HCT116 (cell line): Measurements from ENCODE around the gene RND2. TPM values are rescaled to one million over a fixed set of nuclear protein-coding genes. Genes with fewer than 3 reads are reported as not detected.

Source experiments
- ATAC-seq: fragments of 200-7000 bp; cut with Tn5 transposase; 2 replicates; pipeline ENCODE4 v1.9.1; 2020; ENCODE audit warnings: mild to moderate bottlenecking, moderate library complexity
- BruUV-seq: library from RNA; stranded (reverse); fragments of 400-500 nt; replicated peaks from 2 replicates; lab custom pipeline; 2021; lab: Mats Ljungman, UMichigan
- CTCF ChIA-PET: fragments of 300-600 bp; sonication (Branson Sonifier 250); formaldehyde crosslinking; loops from one replicate; lab custom pipeline; 2021; ENCODE audit warnings: antibody characterized with exemption; lab: Charles Lee
- POLR2A ChIA-PET: fragments of 300-600, 350-600 bp; sonication (Branson Sonifier 250); formaldehyde crosslinking; loops from one replicate; lab custom pipeline; 2021; ENCODE audit warnings: antibody characterized with exemption; lab: Charles Lee
- RAD21 ChIA-PET, 2 experiments: fragments of 300-600 bp; sonication (Branson Sonifier 250); formaldehyde crosslinking; loops; one replicate each; lab custom pipeline; 2023; ENCODE audit warnings: low total read pairs in 2 of 2; ENCODE audit not compliant: uncharacterized antibody in 2 of 2, unreplicated experiment in 2 of 2, low non-redundant PET in 1 of 2; lab: Charles Lee
- DNase-seq: peaks from one replicate; pipeline ENCODE4 v3.0.0-alpha.2; 2010; ENCODE audit warnings: low read depth, low spot score
- H2AFZ ChIP-seq: fragments of 200-600 bp; shearing (Covaris generic), sonication (generic); 2 replicates; pipeline ENCODE4 v1.6.1; 2017; ENCODE audit warnings: low read depth, mixed run types, mixed read lengths, antibody characterized with exemption, low read length; ENCODE audit not compliant: poor library complexity, severe bottlenecking
- H3K27ac ChIP-seq: 2 replicates; pipeline ENCODE4 v1.5.1; 2012; ENCODE audit warnings: low read depth, low read length
- H3K27me3 ChIP-seq: fragments of 200-600 bp; sonication (generic); 2 replicates; pipeline ENCODE4 v1.6.1; 2016; ENCODE audit warnings: mixed run types, low read length, mixed read lengths; ENCODE audit not compliant: insufficient read depth
- H3K36me3 ChIP-seq, 2 experiments: fragments of 200-500 bp in 1 of 2; fragments of 200-600 bp in 1 of 2; sonication (Bioruptor generic) in 1 of 2; sonication (generic) in 1 of 2; 2 replicates each; pipeline versions ENCODE4 v1.5.1 to v1.6.1; 2014 to 2016; ENCODE audit warnings: low read length in 2 of 2, inconsistent platforms in 1 of 2, mixed read lengths in 1 of 2, mixed run types in 1 of 2; ENCODE audit not compliant: insufficient read depth in 2 of 2, control insufficient read depth in 1 of 2
- H3K4me1 ChIP-seq, 2 experiments: fragments of 200-600 bp in 1 of 2; sonication (generic) in 1 of 2; 2 replicates each; pipeline versions ENCODE4 v1.5.1 to v1.6.1; 2012 to 2017; ENCODE audit warnings: low read length in 2 of 2, inconsistent platforms in 1 of 2, mild to moderate bottlenecking in 1 of 2, mixed read lengths in 1 of 2, mixed run types in 1 of 2, moderate library complexity in 1 of 2; ENCODE audit not compliant: insufficient read depth in 2 of 2, control insufficient read depth in 1 of 2
- H3K4me2 ChIP-seq: fragments of 200-600 bp; sonication (generic); 2 replicates; pipeline ENCODE4 v1.6.1; 2017; ENCODE audit warnings: mixed run types, low read length, mixed read lengths
- H3K4me3 ChIP-seq, 2 experiments: fragments of 200-600 bp in 1 of 2; sonication (generic) in 1 of 2; replicated peaks in 1 of 2; 2 replicates each; pipeline ENCODE4 v1.5.1; 2011 to 2016; ENCODE audit warnings: low read length in 2 of 2, control low read depth in 1 of 2, low read depth in 1 of 2, mild to moderate bottlenecking in 1 of 2, mixed read lengths in 1 of 2, mixed run types in 1 of 2
- H3K79me2 ChIP-seq: fragments of 200-600 bp; sonication (generic); 2 replicates; pipeline ENCODE4 v1.6.1; 2017; ENCODE audit warnings: mild to moderate bottlenecking, mixed run types, low read length, moderate library complexity, mixed read lengths; ENCODE audit not compliant: insufficient read depth
- H3K9ac ChIP-seq: fragments of 200-600 bp; sonication (generic); 2 replicates; pipeline ENCODE4 v1.6.1; 2016; ENCODE audit warnings: low read length, mixed read lengths
- H3K9me2 ChIP-seq: fragments of 200-600 bp; sonication (generic), shearing (Covaris generic); 2 replicates; pipeline ENCODE4 v1.6.1; 2017; ENCODE audit warnings: mixed run types, mild to moderate bottlenecking, moderate library complexity; ENCODE audit not compliant: insufficient read depth
- H3K9me3 ChIP-seq, 2 experiments: fragments of 200-500 bp in 1 of 2; fragments of 200-600 bp in 1 of 2; sonication (Bioruptor generic) in 1 of 2; sonication (generic) in 1 of 2; 2 replicates each; pipeline ENCODE4 v1.6.1; 2014 to 2017; ENCODE audit warnings: low read length in 2 of 2, mixed read lengths in 2 of 2, inconsistent platforms in 1 of 2, low read depth in 1 of 2, mild to moderate bottlenecking in 1 of 2, mixed run types in 1 of 2, moderate library complexity in 1 of 2; ENCODE audit not compliant: control insufficient read depth in 1 of 2, insufficient read depth in 1 of 2
- H4K20me1 ChIP-seq: fragments of 200-600 bp; sonication (generic), shearing (Covaris generic); 2 replicates; pipeline ENCODE4 v1.6.1; 2017; ENCODE audit warnings: mixed run types, mild to moderate bottlenecking, moderate library complexity; ENCODE audit not compliant: insufficient read depth
- CBX3 ChIP-seq: IDR thresholded peaks from 2 replicates; pipeline ENCODE4 v1.6.1; 2012; ENCODE audit warnings: low read depth
- CEBPB ChIP-seq: IDR thresholded peaks from 2 replicates; pipeline ENCODE4 v1.6.1; 2012; ENCODE audit warnings: low read depth
- EGR1 ChIP-seq: IDR thresholded peaks from 2 replicates; pipeline ENCODE4 v1.6.1; 2012; ENCODE audit warnings: low read depth
- ELF1 ChIP-seq: IDR thresholded peaks from 2 replicates; pipeline ENCODE4 v1.6.1; 2012; ENCODE audit warnings: low read depth, borderline replicate concordance
- EZH2 ChIP-seq: fragments of 200-600 bp; sonication (generic); IDR thresholded peaks from 2 replicates; pipeline ENCODE4 v1.6.1; 2017; ENCODE audit warnings: antibody characterized with exemption, mixed run types
- FOSL1 ChIP-seq: IDR thresholded peaks from 2 replicates; pipeline ENCODE4 v1.6.1; 2012; ENCODE audit warnings: low read depth
- POLR2A ChIP-seq: IDR thresholded peaks from 2 replicates; pipeline ENCODE4 v1.7.0; 2011; ENCODE audit warnings: borderline replicate concordance; ENCODE audit not compliant: insufficient read depth, insufficient read length; ENCODE audit errors: extremely low read depth
- POLR2AphosphoS5 ChIP-seq: IDR thresholded peaks from 2 replicates; pipeline ENCODE4 v1.6.1; 2011; ENCODE audit warnings: mild to moderate bottlenecking, low read depth, low read length, moderate library complexity
- SP1 ChIP-seq: IDR thresholded peaks from 2 replicates; pipeline ENCODE4 v1.6.1; 2012; ENCODE audit warnings: low read depth
- SRF ChIP-seq: IDR thresholded peaks from 2 replicates; pipeline ENCODE4 v1.6.1; 2012; ENCODE audit warnings: low read depth
- TCF7L2 ChIP-seq: IDR thresholded peaks from 2 replicates; pipeline ENCODE4 v1.7.0; 2011; ENCODE audit warnings: borderline replicate concordance, inconsistent platforms; ENCODE audit not compliant: insufficient read depth, insufficient read length; ENCODE audit errors: extremely low read depth
- YY1 ChIP-seq: IDR thresholded peaks from 2 replicates; pipeline ENCODE4 v1.6.1; 2011; ENCODE audit warnings: low read length, low read depth, moderate library complexity, mild to moderate bottlenecking; ENCODE audit not compliant: insufficient replicate concordance; ENCODE audit errors: extremely low read depth
- ZFX ChIP-seq: fragments of 450-650 bp; IDR thresholded peaks from 2 replicates; pipeline ENCODE4 v1.6.1; 2017
- ZNF274 ChIP-seq: fragments of 200-500 bp; sonication (Bioruptor generic); IDR thresholded peaks from 2 replicates; pipeline ENCODE4 v1.6.1; 2014; ENCODE audit warnings: mild to moderate bottlenecking, low read depth, low read length, inconsistent platforms
- intact Hi-C: fragments of 100-400 bp; cut with micrococcal nuclease; formaldehyde crosslinking; loops from 2 replicates; pipeline ENCODE4 v1.10.0; 2022
- total RNA-seq: library from RNA; stranded (reverse); gene quantifications from one replicate; pipeline ENCODE4 v1.2.1, GENCODE V29; 2021; ENCODE audit not compliant: unreplicated experiment
- TF ChIP-seq, protein P1 (sequence below): IDR thresholded peaks from 2 replicates; pipeline ENCODE4 v1.6.1; 2012; ENCODE audit warnings: low read depth
- TF ChIP-seq, protein P2 (sequence below): IDR thresholded peaks from 2 replicates; pipeline ENCODE4 v1.6.1; 2012
- TF ChIP-seq, protein P3 (sequence below): IDR thresholded peaks from 2 replicates; pipeline ENCODE4 v1.6.1; 2012
- TF ChIP-seq, protein P4 (sequence below): IDR thresholded peaks from 2 replicates; pipeline ENCODE4 v1.6.1; 2011; ENCODE audit warnings: mild to moderate bottlenecking, low read length, moderate library complexity; ENCODE audit not compliant: insufficient replicate concordance; ENCODE audit errors: extremely low read depth

Gene RND2
- total RNA-seq, 1 experiment from 2014 or later = 0.66 TPM

DNA sequence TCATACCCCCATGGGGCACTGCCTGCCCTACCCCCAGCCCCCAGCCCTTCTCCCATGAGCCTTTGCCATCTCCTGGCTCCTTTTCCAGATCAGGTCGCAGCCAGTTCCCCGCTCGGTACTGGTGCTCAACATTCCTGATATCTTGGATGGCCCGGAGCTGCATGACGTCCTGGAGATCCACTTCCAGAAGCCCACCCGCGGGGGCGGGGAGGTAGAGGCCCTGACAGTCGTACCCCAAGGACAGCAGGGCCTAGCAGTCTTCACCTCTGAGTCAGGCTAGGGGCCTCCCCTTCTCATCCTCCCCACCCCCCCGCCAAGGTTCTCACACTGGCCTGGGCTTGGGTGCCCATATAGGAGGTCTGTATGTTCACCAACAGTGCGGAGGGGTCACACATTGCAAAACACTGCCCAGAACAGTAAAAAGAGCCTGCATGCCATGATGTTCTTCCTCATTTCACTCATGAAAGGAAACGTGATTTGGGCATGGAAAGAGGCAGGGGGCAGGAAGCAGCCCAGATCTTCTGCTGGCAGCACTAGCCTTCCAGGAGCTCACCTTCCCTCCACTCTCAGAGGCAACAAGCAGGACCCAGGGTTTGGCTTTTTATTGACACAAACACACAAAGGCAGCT, 10.9 kb upstream of the RND2 start (continued):
- TF ChIP-seq YY1 = no peak
- TF ChIP-seq, protein P1, sequence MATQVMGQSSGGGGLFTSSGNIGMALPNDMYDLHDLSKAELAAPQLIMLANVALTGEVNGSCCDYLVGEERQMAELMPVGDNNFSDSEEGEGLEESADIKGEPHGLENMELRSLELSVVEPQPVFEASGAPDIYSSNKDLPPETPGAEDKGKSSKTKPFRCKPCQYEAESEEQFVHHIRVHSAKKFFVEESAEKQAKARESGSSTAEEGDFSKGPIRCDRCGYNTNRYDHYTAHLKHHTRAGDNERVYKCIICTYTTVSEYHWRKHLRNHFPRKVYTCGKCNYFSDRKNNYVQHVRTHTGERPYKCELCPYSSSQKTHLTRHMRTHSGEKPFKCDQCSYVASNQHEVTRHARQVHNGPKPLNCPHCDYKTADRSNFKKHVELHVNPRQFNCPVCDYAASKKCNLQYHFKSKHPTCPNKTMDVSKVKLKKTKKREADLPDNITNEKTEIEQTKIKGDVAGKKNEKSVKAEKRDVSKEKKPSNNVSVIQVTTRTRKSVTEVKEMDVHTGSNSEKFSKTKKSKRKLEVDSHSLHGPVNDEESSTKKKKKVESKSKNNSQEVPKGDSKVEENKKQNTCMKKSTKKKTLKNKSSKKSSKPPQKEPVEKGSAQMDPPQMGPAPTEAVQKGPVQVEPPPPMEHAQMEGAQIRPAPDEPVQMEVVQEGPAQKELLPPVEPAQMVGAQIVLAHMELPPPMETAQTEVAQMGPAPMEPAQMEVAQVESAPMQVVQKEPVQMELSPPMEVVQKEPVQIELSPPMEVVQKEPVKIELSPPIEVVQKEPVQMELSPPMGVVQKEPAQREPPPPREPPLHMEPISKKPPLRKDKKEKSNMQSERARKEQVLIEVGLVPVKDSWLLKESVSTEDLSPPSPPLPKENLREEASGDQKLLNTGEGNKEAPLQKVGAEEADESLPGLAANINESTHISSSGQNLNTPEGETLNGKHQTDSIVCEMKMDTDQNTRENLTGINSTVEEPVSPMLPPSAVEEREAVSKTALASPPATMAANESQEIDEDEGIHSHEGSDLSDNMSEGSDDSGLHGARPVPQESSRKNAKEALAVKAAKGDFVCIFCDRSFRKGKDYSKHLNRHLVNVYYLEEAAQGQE = no peak
- no peak for TF ChIP-seq ELF1

DNA sequence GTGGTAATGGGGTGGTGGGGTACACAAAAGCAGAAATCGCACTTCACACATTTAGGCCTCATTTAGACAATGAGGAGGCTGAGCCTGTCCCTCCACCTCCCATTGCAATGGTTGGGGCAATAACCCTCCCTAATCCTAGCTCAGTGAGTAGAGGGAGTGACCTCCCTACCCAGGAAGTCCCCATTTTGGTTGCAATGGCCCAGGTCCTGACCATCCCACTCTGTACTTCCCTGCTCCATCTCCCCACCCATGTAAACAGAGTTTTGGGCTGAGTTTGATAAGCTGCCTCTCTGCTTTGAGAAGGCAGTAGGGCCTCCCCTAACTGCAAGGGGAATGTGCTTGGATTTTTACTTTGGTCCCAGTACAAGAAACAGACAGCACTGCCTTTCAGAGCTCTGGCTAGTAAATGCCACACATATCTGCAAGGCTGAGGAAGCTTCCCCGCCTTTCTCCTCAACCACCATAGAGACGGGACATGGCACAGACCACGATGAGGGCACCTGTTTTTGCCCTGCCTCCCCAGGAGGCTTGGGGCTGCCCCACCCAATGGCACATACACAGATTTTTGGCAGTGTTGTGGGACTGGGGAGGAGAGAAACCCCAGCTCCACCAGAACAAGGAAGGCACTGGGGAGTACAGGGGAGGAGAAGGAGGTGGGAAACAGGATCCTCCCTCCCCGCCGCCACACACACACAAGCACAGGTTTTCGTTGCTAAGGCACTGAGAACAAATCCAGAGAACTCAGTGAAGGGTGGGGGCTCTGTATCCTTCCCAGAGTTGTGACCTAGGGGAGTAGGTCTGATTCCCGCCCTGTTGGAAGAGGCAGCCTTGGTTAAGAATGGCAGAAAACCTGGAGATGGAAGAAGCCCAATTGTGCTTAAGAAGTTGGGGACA, 10.1 kb upstream of the RND2 start:
- Histone ChIP-seq H3K79me2 (no peaks in the 10 kb centered on the region), H2AFZ (no peak overlapping the region), H3K9ac (no peak overlapping the region), H3K27ac (no peak overlapping the region), H3K36me3 (peaks cover 0 to 9% of the 10 kb centered on the region in 2 experiments; a peak in 3 of 4 replicates), H3K4me1 (peaks cover 10 to 26% of the 10 kb centered on the region in 2 experiments; a peak in 3 of 4 replicates), H3K4me3 (no peak overlapping the region), H3K9me3 (no peaks in the 10 kb centered on the region), H3K27me3 (no peaks in the 10 kb centered on the region), H3K9me2 (no peaks in the 10 kb centered on the region), H4K20me1 (no peaks in the 10 kb centered on the region), H3K4me2 (no peak overlapping the region)
- CTCF ChIA-PET = no interaction called here
- RAD21 ChIA-PET = no interaction called here
- ATAC-seq (no peak), DNase-seq (no peak)
- POLR2A ChIA-PET = interaction anchor here (0.7 to 0.9 kb wide), 2 partner anchors 9 to 17 kb away, joined by 3 read pairs; partner anchors contain the start of gene RPL27
- intact Hi-C loops = no loop called here
- TF ChIP-seq ZNF274 (no peak), CEBPB (no peak), SRF (no peak), POLR2A (no peak), EGR1 (no peak), ZFX (no peak), CBX3 (no peak), EZH2 (no peak), POLR2AphosphoS5 (no peak), SP1 (no peak), TCF7L2 (no peak), ELF1 (no peak), FOSL1 (no peak)
- TF ChIP-seq, protein P2, sequence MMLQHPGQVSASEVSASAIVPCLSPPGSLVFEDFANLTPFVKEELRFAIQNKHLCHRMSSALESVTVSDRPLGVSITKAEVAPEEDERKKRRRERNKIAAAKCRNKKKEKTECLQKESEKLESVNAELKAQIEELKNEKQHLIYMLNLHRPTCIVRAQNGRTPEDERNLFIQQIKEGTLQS = no peak
- TF ChIP-seq, protein P3, sequence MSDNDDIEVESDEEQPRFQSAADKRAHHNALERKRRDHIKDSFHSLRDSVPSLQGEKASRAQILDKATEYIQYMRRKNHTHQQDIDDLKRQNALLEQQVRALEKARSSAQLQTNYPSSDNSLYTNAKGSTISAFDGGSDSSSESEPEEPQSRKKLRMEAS = no peak
- TF ChIP-seq, protein P4, sequence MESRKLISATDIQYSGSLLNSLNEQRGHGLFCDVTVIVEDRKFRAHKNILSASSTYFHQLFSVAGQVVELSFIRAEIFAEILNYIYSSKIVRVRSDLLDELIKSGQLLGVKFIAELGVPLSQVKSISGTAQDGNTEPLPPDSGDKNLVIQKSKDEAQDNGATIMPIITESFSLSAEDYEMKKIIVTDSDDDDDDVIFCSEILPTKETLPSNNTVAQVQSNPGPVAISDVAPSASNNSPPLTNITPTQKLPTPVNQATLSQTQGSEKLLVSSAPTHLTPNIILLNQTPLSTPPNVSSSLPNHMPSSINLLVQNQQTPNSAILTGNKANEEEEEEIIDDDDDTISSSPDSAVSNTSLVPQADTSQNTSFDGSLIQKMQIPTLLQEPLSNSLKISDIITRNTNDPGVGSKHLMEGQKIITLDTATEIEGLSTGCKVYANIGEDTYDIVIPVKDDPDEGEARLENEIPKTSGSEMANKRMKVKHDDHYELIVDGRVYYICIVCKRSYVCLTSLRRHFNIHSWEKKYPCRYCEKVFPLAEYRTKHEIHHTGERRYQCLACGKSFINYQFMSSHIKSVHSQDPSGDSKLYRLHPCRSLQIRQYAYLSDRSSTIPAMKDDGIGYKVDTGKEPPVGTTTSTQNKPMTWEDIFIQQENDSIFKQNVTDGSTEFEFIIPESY = no peak
- BruUV-seq = TSS peak; percentile 39
